ENCODE data around the gene EDNRA. TPM values are rescaled to one million over a fixed set of nuclear protein-coding genes. Genes with fewer than 3 reads are reported as not detected.

The EDNRA gene
- total and polyA plus RNA-seq, 2 of the 8 experiments (the other 6 are each of a cell fraction or from before 2014, with no cell fraction given), result 1.7 to 3.3 TPM

DNA sequence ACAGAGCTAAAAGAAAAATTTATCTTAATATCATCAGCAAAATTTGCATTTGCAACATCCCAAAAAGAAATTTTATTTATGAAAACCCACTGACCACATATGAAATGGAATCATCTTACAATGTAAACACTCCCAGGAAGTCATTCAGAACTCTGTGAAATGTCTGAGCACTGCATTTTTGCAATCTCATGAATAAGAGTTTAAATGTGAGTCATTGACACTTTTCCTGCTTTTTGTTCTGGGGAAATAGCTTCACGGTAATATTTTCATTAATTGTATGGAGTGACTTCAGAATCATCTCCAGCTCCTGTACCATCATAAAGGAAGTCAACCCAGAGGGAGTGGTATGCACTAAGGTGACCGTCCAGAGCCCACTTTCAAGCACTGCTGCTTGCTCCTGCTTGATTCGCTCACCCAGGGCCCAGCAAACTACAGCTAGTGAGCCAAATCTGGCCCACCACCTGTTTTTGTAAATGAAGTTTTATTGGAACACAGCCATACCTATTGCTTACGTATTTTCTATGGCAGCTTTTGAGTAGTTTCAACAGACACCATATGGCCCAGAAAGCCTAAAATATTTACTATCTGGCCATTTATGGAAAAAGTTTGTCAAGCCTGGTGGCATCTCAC lies 17.2 kb downstream of the EDNRA start:
- no peak for FAIRE-seq
- CTCF ChIA-PET (ENCODE audit: partially characterized antibody), result interaction anchor here (0.6 to 1.8 kb wide), 2 partner anchors 248 to 369 kb away, joined by 3 to 5 read pairs; no protein-coding TSS in a partner anchor
- TF ChIP-seq RXRA (IDR thresholded peaks at IDR 0.05; ENCODE audit: insufficient read depth, low read depth, low read length), result no peak
- no peak for TF ChIP-seq JUND (IDR thresholded peaks at IDR 0.05; ENCODE audit: low read length)
- no peak for TF ChIP-seq CHD1 (IDR thresholded peaks at IDR 0.05; ENCODE audit: low read depth, low read length)
- no peak for TF ChIP-seq GTF2F1 (IDR thresholded peaks at IDR 0.05; ENCODE audit: borderline replicate concordance, low read depth, low read length)
- no peak for TF ChIP-seq EP300 (IDR thresholded peaks at IDR 0.05; ENCODE audit: borderline replicate concordance in 1 of 2, low read depth in 2 of 2, low read length in 2 of 2)
- TF ChIP-seq BACH1 (IDR thresholded peaks at IDR 0.05; ENCODE audit: low read length), result no peak
- TF ChIP-seq TAF7 (optimal IDR thresholded peaks at IDR 0.05; ENCODE audit: borderline replicate concordance, low read depth, low read length), result no peak
- no peak for TF ChIP-seq HDAC2 (IDR thresholded peaks at IDR 0.05; ENCODE audit: borderline replicate concordance in 1 of 2, low read depth in 2 of 2, low read length in 2 of 2)
- TF ChIP-seq, protein P1, sequence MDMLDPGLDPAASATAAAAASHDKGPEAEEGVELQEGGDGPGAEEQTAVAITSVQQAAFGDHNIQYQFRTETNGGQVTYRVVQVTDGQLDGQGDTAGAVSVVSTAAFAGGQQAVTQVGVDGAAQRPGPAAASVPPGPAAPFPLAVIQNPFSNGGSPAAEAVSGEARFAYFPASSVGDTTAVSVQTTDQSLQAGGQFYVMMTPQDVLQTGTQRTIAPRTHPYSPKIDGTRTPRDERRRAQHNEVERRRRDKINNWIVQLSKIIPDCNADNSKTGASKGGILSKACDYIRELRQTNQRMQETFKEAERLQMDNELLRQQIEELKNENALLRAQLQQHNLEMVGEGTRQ (IDR thresholded peaks at IDR 0.05; ENCODE audit: low read length), result no peak
- TF ChIP-seq SIN3A (conservative IDR thresholded peaks at IDR 0.05 in 1 of 2, IDR thresholded peaks at IDR 0.05 in 1 of 2; ENCODE audit: low read depth in 1 of 2, low read length in 2 of 2), result no peak
- no peak for TF ChIP-seq EZH2 (IDR thresholded peaks at IDR 0.05; ENCODE audit: low read depth, low read length, severe bottlenecking)

More for the DNA sequence above, 17.2 kb downstream of the EDNRA start:
- Histone ChIP-seq H4K91ac (replicated peaks; ENCODE audit: insufficient read length, low read length) (no peak overlapping the region), H4K5ac (ENCODE audit: insufficient read length, low read depth, low read length) (no peak overlapping the region), H3K79me2 (ENCODE audit: control insufficient read depth in 1 of 2, insufficient read depth in 2 of 2, low read length in 2 of 2) (no peaks in the 10 kb centered on the region), H3K4me3 (ENCODE audit: extremely low read depth in 1 of 4, insufficient read depth in 2 of 4, low read depth in 3 of 4, low read length in 4 of 4) (no peak overlapping the region), H3K9ac (replicated peaks in 1 of 4; ENCODE audit: extremely low read depth in 1 of 4, low read depth in 3 of 4, low read length in 3 of 4) (no peak overlapping the region), H3K27me3 (replicated peaks in 1 of 4; ENCODE audit: control insufficient read depth in 3 of 4, extremely low read depth in 1 of 4, insufficient read depth in 3 of 4, low read length in 3 of 4) (no peaks in the 10 kb centered on the region; a peak in 1 of 7 replicates), H3K27ac (ENCODE audit: low read depth, low read length) (no peak overlapping the region), H3K4me1 (replicated peaks in 1 of 4; ENCODE audit: control insufficient read depth in 3 of 4, insufficient read depth in 4 of 4, low read length in 3 of 4) (no peaks in the 10 kb centered on the region), H3K18ac (ENCODE audit: extremely low read depth, low read length) (no peak overlapping the region), H2BK12ac (ENCODE audit: low read depth, low read length) (no peak overlapping the region), H3K4ac (replicated peaks; ENCODE audit: insufficient read length, low read depth, low read length) (no peak overlapping the region), H3K79me1 (ENCODE audit: low read depth, low read length) (no peaks in the 10 kb centered on the region), H2BK120ac (replicated peaks; ENCODE audit: low read depth, low read length) (no peak overlapping the region), H2BK15ac (ENCODE audit: low read length) (no peak overlapping the region), H4K20me1 (replicated peaks in 1 of 2; ENCODE audit: control insufficient read depth in 1 of 2, insufficient read depth in 2 of 2, low read length in 2 of 2) (no peaks in the 10 kb centered on the region), H4K8ac (ENCODE audit: extremely low read depth, insufficient read depth, low read length) (no peak overlapping the region), H3K23me2 (ENCODE audit: low read depth, low read length) (no peaks in the 10 kb centered on the region), H3K23ac (ENCODE audit: insufficient read length) (no peak overlapping the region), H3K9me3 (ENCODE audit: insufficient read depth in 2 of 2, low read depth in 1 of 2, low read length in 1 of 2) (no peaks in the 10 kb centered on the region; a peak in 1 of 4 replicates), H2AFZ (ENCODE audit: low read length) (no peak overlapping the region), H3K56ac (replicated peaks; ENCODE audit: insufficient read length, low read depth, low read length) (no peak overlapping the region), H2AK5ac (ENCODE audit: low read depth, low read length) (no peak overlapping the region), H2BK5ac (ENCODE audit: low read depth, low read length) (no peak overlapping the region), H2BK20ac (ENCODE audit: low read length) (no peak overlapping the region), H3K36me3 (ENCODE audit: control insufficient read depth in 2 of 4, insufficient read depth in 4 of 4, low read length in 3 of 4) (no peaks in the 10 kb centered on the region), H3K14ac (ENCODE audit: insufficient read length) (no peak overlapping the region), H3K4me2 (ENCODE audit: insufficient read depth in 1 of 2, low read depth in 2 of 2, low read length in 2 of 2) (no peak overlapping the region)
- DNase-seq (ENCODE audit: low read depth in 1 of 2, low spot score in 2 of 2), result no peak
- 83% methylated on average over 4 of the region's 4 CpGs; no CpG with 5 or more reads in 1 of the 2 experiments for WGBS, 2 experiments (ENCODE audit: extremely low coverage in 1 of 2, insufficient coverage in 1 of 2, insufficient read length in 1 of 2, insufficient replicate concordance in 2 of 2, low coverage in 1 of 2, low lambda C conversion rate in 2 of 2, missing lambda C conversion rate in 1 of 2)
- POLR2A ChIA-PET (ENCODE audit: partially characterized antibody), result interaction anchor here (0.9 kb wide), 1 partner anchor 15 kb away, joined by 3 read pairs; no protein-coding TSS in a partner anchor

Data from H1 (cell line).